OCI-LY3 (cell line): ENCODE data around the gene ST7.
"Not testable (repeated sequence)": the region's sequence is repeated elsewhere in the genome, so short reads cannot be mapped to it uniquely, and the experiment has no call there.

Source experiments
- CTCF ChIP-seq: fragments of 200-600, 300-600 bp; sonication (generic); IDR thresholded peaks from 2 replicates; pipeline ENCODE4 v1.5.1; 2014; ENCODE audit warnings: antibody characterized with exemption, low read length, low read depth
- EZH2phosphoT487 ChIP-seq: fragments of 200-600 bp; shearing (Covaris generic); IDR thresholded peaks from 2 replicates; pipeline ENCODE4 v1.6.1; 2018; ENCODE audit warnings: antibody characterized with exemption, mixed run types, low read depth

DNA sequence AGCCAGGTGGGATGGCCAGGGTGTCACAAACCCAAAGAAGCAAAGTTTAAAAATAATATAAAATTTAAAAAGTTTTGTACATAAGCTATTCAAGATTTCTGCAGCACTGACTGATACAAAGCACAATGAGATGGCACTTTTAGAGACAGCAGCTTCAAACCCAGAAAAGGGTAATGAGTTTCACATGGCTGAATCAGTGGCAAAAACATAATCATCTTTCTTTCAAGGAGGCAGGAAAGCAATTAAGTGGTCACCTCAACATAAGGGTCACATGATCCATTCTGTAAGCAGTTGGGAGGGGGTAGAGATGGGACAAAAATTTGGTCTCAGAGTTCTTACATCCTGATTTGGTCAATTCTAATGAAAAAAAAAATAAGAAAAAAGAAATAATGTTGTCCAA lies 17.9 kb downstream of the ST7 start:
- not testable (repeated sequence) for TF ChIP-seq CTCF, EZH2phosphoT487
